Measurements from ENCODE around the gene FBXL16. TPM values are rescaled to one million over a fixed set of nuclear protein-coding genes. Genes with fewer than 3 reads are reported as not detected.
A peak's percentile ranks its signal among the peaks of the same experiment; 100 is the strongest.

The FBXL16 gene
- total RNA-seq, 1 donor from 2014 or later, result 3.9 TPM

- peak within 1 kb of the TSS; percentile 84 for H3K4me3 Mint-ChIP-seq
- no peak for TF ChIP-seq CTCF (conservative IDR thresholded peaks at IDR 0.05)
- H3K27ac Mint-ChIP-seq, result peak within 1 kb of the TSS; percentile 79
- H3K9me3 Mint-ChIP-seq, result no peaks in the 10 kb centered on the region
- DNase-seq (ENCODE audit: extremely low spot score, unreplicated experiment), result peak; percentile 95
- H3K4me1 Mint-ChIP-seq (ENCODE audit: unreplicated experiment), result no peaks in the 10 kb centered on the region
- no peaks in the 10 kb centered on the region for H3K27me3 Mint-ChIP-seq
- H3K36me3 Mint-ChIP-seq, result no peaks in the 10 kb centered on the region
These were observed 56.6 kb downstream of the FBXL16 start, which contains the start of gene WDR90 for GRCh38 chr16:648781-649589. WDR90 (plus strand) TSS chr16:649365; CDS start chr16:649417, 52 bp downstream.

GRCh38 chr16:648071-648780, 57.4 kb downstream of the FBXL16 start:
- no peaks in the 10 kb centered on the region for H3K36me3 Mint-ChIP-seq
- DNase-seq (ENCODE audit: extremely low spot score, unreplicated experiment), result no peak

GRCh38 chr16:647173-647902, 58.3 kb downstream of the FBXL16 start:
- no peak for TF ChIP-seq CTCF (conservative IDR thresholded peaks at IDR 0.05)
- Mint-ChIP-seq H3K27me3 (no peaks in the 10 kb centered on the region), H3K36me3 (no peaks in the 10 kb centered on the region), H3K4me3 (no peak overlapping the region), H3K4me1 (ENCODE audit: unreplicated experiment) (no peaks in the 10 kb centered on the region), H3K27ac (peak overlapping the region; percentile 13), H3K9me3 (no peaks in the 10 kb centered on the region)
- DNase-seq (ENCODE audit: extremely low spot score, unreplicated experiment), result no peak

More at GRCh38 chr16:648071-648780, 57.4 kb downstream of the FBXL16 start:
- peak overlapping the region; percentile 79 for H3K27ac Mint-ChIP-seq
- peak overlapping the region; percentile 84 for H3K4me3 Mint-ChIP-seq
- no peaks in the 10 kb centered on the region for H3K4me1 Mint-ChIP-seq (ENCODE audit: unreplicated experiment)
- H3K27me3 Mint-ChIP-seq, result no peaks in the 10 kb centered on the region
- peak; percentile 62 for TF ChIP-seq CTCF (conservative IDR thresholded peaks at IDR 0.05)
- H3K9me3 Mint-ChIP-seq, result no peaks in the 10 kb centered on the region

GRCh38 chr16:646679-647172, 58.9 kb downstream of the FBXL16 start:
- Mint-ChIP-seq H3K4me3 (no peak overlapping the region), H3K36me3 (no peaks in the 10 kb centered on the region), H3K4me1 (ENCODE audit: unreplicated experiment) (no peaks in the 10 kb centered on the region), H3K27me3 (no peaks in the 10 kb centered on the region), H3K9me3 (no peaks in the 10 kb centered on the region), H3K27ac (peak overlapping the region; percentile 13)
- no peak for TF ChIP-seq CTCF (conservative IDR thresholded peaks at IDR 0.05)
- no peak for DNase-seq (ENCODE audit: extremely low spot score, unreplicated experiment)
